ENCODE results near the gene RUBCN. TPM values are rescaled to one million over a fixed set of nuclear protein-coding genes. Genes with fewer than 3 reads are reported as not detected.

The RUBCN gene
- total RNA-seq, 1 experiment from 2014 or later: 37.9 TPM

GRCh38 chr3:197675951-197676350, 60.8 kb downstream of the RUBCN start:
- in situ Hi-C loops (cut with HindIII; ENCODE audit: low pct_unique_long_range_greater_than_20kb, low sequenced_read_pairs) (loop anchor here (10.0 kb wide), 1 partner anchor 61 kb away; no protein-coding TSS in a partner anchor), intact Hi-C loops (cut with micrococcal nuclease; ENCODE audit: unreplicated experiment) (no loop called here)
- TF ChIP-seq REST (IDR thresholded peaks at IDR 0.05; ENCODE audit: insufficient read depth in 1 of 2, low read depth in 2 of 2, low read length in 1 of 2) (no peak), SIN3A (IDR thresholded peaks at IDR 0.05; ENCODE audit: borderline replicate concordance, insufficient read depth, low read depth, low read length) (no peak), CTCF (IDR thresholded peaks at IDR 0.05) (no peak), TCF7L2 (IDR thresholded peaks at IDR 0.05; ENCODE audit: low read depth, low read length) (no peak), POLR2AphosphoS5 (IDR thresholded peaks at IDR 0.05; ENCODE audit: low read depth, low read length) (no peak)
- no peaks in the 10 kb centered on the region for H3K9me3 ChIP-seq (ENCODE audit: control insufficient read depth, insufficient read depth, low read depth, low read length)
- no peaks in the 10 kb centered on the region for H3K4me1 ChIP-seq (ENCODE audit: control insufficient read depth, insufficient read depth, low read length)
- DNase-seq (ENCODE audit: low read depth, low spot score) (no peak), ATAC-seq (no peak)
- H3K27me3 ChIP-seq (ENCODE audit: control insufficient read depth, insufficient read depth, low read length): no peaks in the 10 kb centered on the region
- no peak overlapping the region for H3K4me3 ChIP-seq (ENCODE audit: low read depth in 2 of 2, low read length in 2 of 2)
- no peak overlapping the region for H3K27ac ChIP-seq (ENCODE audit: low read length)
- ChIA-PET CTCF (interaction anchor here (0.7 kb wide), 1 partner anchor 129 kb away, joined by 3 read pairs; no protein-coding TSS in a partner anchor), POLR2A (no interaction called here)
- BruUV-seq (replicated peaks): no TSS peak
- peaks cover 3% of the 10 kb centered on the region; the same call in 1 of the 2 replicates for H3K36me3 ChIP-seq (ENCODE audit: control insufficient read depth, insufficient read depth, low read length)

GRCh38 chr3:197675563-197675860, 61.2 kb downstream of the RUBCN start:
- Histone ChIP-seq H3K9me3 (ENCODE audit: control insufficient read depth, insufficient read depth, low read depth, low read length) (no peaks in the 10 kb centered on the region), H3K4me3 (ENCODE audit: low read depth in 2 of 2, low read length in 2 of 2) (no peak overlapping the region), H3K27me3 (ENCODE audit: control insufficient read depth, insufficient read depth, low read length) (no peaks in the 10 kb centered on the region), H3K4me1 (ENCODE audit: control insufficient read depth, insufficient read depth, low read length) (no peaks in the 10 kb centered on the region), H3K36me3 (ENCODE audit: control insufficient read depth, insufficient read depth, low read length) (peaks cover 3% of the 10 kb centered on the region; the same call in 1 of the 2 replicates), H3K27ac (ENCODE audit: low read length) (no peak overlapping the region)
- intact Hi-C loops (cut with micrococcal nuclease; ENCODE audit: unreplicated experiment): no loop called here
- DNase-seq (ENCODE audit: low read depth, low spot score) (no peak), ATAC-seq (no peak)
- no peak for TF ChIP-seq REST (IDR thresholded peaks at IDR 0.05; ENCODE audit: insufficient read depth in 1 of 2, low read depth in 2 of 2, low read length in 1 of 2)
- no peak for TF ChIP-seq POLR2AphosphoS5 (IDR thresholded peaks at IDR 0.05; ENCODE audit: low read depth, low read length)
- no peak for TF ChIP-seq SIN3A (IDR thresholded peaks at IDR 0.05; ENCODE audit: borderline replicate concordance, insufficient read depth, low read depth, low read length)
- TF ChIP-seq TCF7L2 (IDR thresholded peaks at IDR 0.05; ENCODE audit: low read depth, low read length): no peak
- no peak for TF ChIP-seq CTCF (IDR thresholded peaks at IDR 0.05)
- ChIA-PET POLR2A (no interaction called here), CTCF (no interaction called here)
- BruUV-seq (replicated peaks): no TSS peak
- in situ Hi-C loops (cut with HindIII; ENCODE audit: low pct_unique_long_range_greater_than_20kb, low sequenced_read_pairs): loop anchor here (10.0 kb wide), 1 partner anchor 61 kb away; no protein-coding TSS in a partner anchor

Data from Panc1 (cell line).